ENCODE results near the gene HS6ST3.

The HS6ST3 gene

GRCh38 chr13:96677029-96677428, 587.1 kb downstream of the HS6ST3 start:
- no peak for DNase-seq

- DNase-seq: no peak
Observed at GRCh38 chr13:96678801-96679200, 588.9 kb downstream of the HS6ST3 start.

GRCh38 chr13:96680898-96681297, 591.0 kb downstream of the HS6ST3 start:
- no peak for DNase-seq

- no peak for DNase-seq
Observed at GRCh38 chr13:96681766-96682165, 591.9 kb downstream of the HS6ST3 start.

- no peak for DNase-seq
Observed at GRCh38 chr13:96684469-96684868, 594.6 kb downstream of the HS6ST3 start.

GRCh38 chr13:96684907-96685306, 595.0 kb downstream of the HS6ST3 start:
- DNase-seq: no peak

GRCh38 chr13:96686286-96686685, 596.4 kb downstream of the HS6ST3 start:
- no peak for DNase-seq

- DNase-seq: no peak
Observed at GRCh38 chr13:96687191-96687590, 597.3 kb downstream of the HS6ST3 start.

- DNase-seq: no peak
Observed at GRCh38 chr13:96690998-96691397, 601.1 kb downstream of the HS6ST3 start.

- no peak for DNase-seq
Observed at GRCh38 chr13:96696389-96696900, 606.5 kb downstream of the HS6ST3 start.

GRCh38 chr13:96700657-96701056, 610.8 kb downstream of the HS6ST3 start:
- no peak for DNase-seq

GRCh38 chr13:96707146-96707545, 617.2 kb downstream of the HS6ST3 start:
- DNase-seq: no peak

GRCh38 chr13:96710166-96710862, 620.4 kb downstream of the HS6ST3 start:
- no peak for DNase-seq

GRCh38 chr13:96720446-96720845, 630.5 kb downstream of the HS6ST3 start:
- DNase-seq: no peak

GRCh38 chr13:96726651-96727050, 636.7 kb downstream of the HS6ST3 start:
- no peak for DNase-seq

- no peak for DNase-seq
Observed at GRCh38 chr13:96728463-96728862, 638.6 kb downstream of the HS6ST3 start.

- no peak for DNase-seq
Observed at GRCh38 chr13:96730676-96731075, 640.8 kb downstream of the HS6ST3 start.

- DNase-seq: no peak
Observed at GRCh38 chr13:96734499-96734898, 644.6 kb downstream of the HS6ST3 start.

GRCh38 chr13:96741779-96742178, 651.9 kb downstream of the HS6ST3 start:
- DNase-seq: no peak

GRCh38 chr13:96743296-96744089, 653.6 kb downstream of the HS6ST3 start:
- DNase-seq: no peak

GRCh38 chr13:96744367-96745331, 654.7 kb downstream of the HS6ST3 start:
- DNase-seq: no peak

- no peak for DNase-seq
Observed at GRCh38 chr13:96746886-96747285, 657.0 kb downstream of the HS6ST3 start.

GRCh38 chr13:96749825-96750224, 659.9 kb downstream of the HS6ST3 start:
- no peak for DNase-seq
